OCI-LY7 (cell line): Measurements from ENCODE around the gene HOXD4.

ENCODE experiments used
- CTCF ChIP-seq: fragments of 200-600 bp; sonication (generic); conservative IDR thresholded peaks from 2 replicates; pipeline ENCODE4 v1.5.1; 2014; ENCODE audit warnings: mild to moderate bottlenecking, antibody characterized with exemption, low read length, moderate library complexity, mixed read lengths
- EZH2phosphoT487 ChIP-seq: fragments of 200-600 bp; sonication (generic); IDR thresholded peaks from 2 replicates; pipeline ENCODE4 v1.6.1; 2018; ENCODE audit warnings: low read depth, borderline replicate concordance, mild to moderate bottlenecking, mixed run types, antibody characterized with exemption, low read length, moderate library complexity, mixed read lengths

GRCh38 chr2:176101842-176102241 lies 49.5 kb upstream of the HOXD4 start:
- TF ChIP-seq CTCF (no peak), EZH2phosphoT487 (no peak)
